Rectal smooth muscle tissue (tissue), 1 donor: ENCODE data around the gene CLDN19.

ENCODE experiments used
- H3K27ac ChIP-seq: one replicate; pipeline ENCODE4 v1.7.0; 2013; ENCODE audit warnings: low read depth, low read length, inconsistent platforms
- H3K27me3 ChIP-seq: one replicate; pipeline ENCODE4 v1.7.0; 2013; ENCODE audit warnings: low read length; ENCODE audit not compliant: control insufficient read depth, insufficient read depth
- H3K36me3 ChIP-seq: one replicate; pipeline ENCODE4 v1.7.0; 2013; ENCODE audit warnings: low read length; ENCODE audit not compliant: control insufficient read depth, insufficient read depth
- H3K4me1 ChIP-seq: one replicate; pipeline ENCODE4 v1.7.0; 2013; ENCODE audit warnings: low read length; ENCODE audit not compliant: control insufficient read depth, insufficient read depth
- H3K4me3 ChIP-seq: one replicate; pipeline ENCODE4 v1.7.0; 2013; ENCODE audit warnings: low read length
- H3K9ac ChIP-seq: one replicate; pipeline ENCODE4 v1.7.0; 2013; ENCODE audit warnings: low read length

CLDN19 gene

DNA sequence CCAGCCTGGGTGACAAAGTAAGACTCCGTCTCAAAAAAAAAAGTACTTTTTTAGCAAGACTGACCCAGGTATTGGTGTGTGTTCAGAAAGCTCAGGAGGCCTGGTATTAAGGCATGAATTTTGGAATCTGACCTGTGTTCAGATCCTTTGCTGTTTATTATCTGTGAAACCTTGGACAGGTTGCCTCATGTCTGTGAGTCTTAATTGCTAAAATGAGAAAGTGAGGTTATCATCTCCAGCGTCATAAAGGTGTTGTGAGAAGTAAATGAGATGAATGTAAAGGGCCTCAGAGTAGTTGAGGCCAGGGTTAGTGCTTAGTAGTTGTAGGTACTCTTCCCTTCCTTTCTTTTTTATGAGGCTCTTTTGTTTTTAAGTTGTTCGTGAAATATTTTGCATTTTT is 29.8 kb upstream of the CLDN19 start:
- Histone ChIP-seq H3K4me3 (no peak overlapping the region), H3K9ac (no peak overlapping the region), H3K4me1 (peaks cover 12% of the 10 kb centered on the region), H3K27ac (no peak overlapping the region), H3K27me3 (no peaks in the 10 kb centered on the region), H3K36me3 (no peaks in the 10 kb centered on the region)

DNA sequence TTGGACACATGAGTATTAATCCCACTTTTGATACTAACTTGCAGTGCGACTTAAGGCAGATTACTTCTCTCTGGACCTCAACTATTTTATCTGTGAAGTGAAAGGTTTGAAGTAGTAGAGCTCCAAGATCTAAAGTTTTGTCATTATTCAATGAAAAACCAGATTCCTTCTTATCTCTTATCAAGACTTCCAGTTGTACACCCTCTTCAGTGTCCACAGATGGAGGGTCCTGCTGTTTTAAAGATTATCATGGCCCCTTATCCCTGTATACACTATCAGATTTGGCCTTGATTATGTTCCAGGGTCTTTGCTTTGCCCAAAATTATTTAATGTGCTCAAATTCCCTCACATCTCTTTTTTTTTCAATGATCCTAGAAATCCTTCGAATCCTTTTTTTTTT is 28.1 kb upstream of the CLDN19 start:
- H3K4me3 ChIP-seq: peak overlapping the region; percentile 92
- H3K9ac ChIP-seq: no peak overlapping the region
- H3K27ac ChIP-seq: no peak overlapping the region
- H3K4me1 ChIP-seq: peaks cover 12% of the 10 kb centered on the region
- H3K27me3 ChIP-seq: no peaks in the 10 kb centered on the region
- no peaks in the 10 kb centered on the region for H3K36me3 ChIP-seq

DNA sequence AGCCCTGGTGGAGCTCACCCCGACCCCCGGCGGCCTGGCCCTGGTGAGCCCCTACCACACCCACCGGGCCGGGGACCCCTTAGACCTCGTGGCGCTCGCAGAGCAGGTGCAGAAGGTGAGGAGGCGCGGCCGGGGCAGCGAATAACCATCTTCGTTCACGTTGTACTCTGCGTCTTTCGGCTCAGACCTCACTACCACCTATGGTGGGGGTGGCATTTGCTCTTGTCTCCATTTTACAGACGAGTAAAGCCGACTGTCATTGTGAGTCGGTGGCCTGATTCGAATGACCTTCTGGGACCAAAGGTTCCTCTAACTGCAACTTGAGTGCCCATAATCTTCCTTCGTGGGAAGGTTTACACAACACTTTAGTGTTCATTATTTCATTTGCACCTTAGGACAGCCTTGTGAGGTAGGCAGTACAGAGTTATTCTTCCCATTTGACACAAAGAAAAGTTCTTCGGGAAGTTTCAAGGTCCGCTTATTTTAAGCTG is 27.5 kb upstream of the CLDN19 start:
- peak overlapping the region; percentile 81 for H3K27ac ChIP-seq
- peak overlapping the region; percentile 92 for H3K4me3 ChIP-seq
- H3K27me3 ChIP-seq: no peaks in the 10 kb centered on the region
- peaks cover 12% of the 10 kb centered on the region for H3K4me1 ChIP-seq
- no peaks in the 10 kb centered on the region for H3K36me3 ChIP-seq
- H3K9ac ChIP-seq: peak overlapping the region; percentile 60

DNA sequence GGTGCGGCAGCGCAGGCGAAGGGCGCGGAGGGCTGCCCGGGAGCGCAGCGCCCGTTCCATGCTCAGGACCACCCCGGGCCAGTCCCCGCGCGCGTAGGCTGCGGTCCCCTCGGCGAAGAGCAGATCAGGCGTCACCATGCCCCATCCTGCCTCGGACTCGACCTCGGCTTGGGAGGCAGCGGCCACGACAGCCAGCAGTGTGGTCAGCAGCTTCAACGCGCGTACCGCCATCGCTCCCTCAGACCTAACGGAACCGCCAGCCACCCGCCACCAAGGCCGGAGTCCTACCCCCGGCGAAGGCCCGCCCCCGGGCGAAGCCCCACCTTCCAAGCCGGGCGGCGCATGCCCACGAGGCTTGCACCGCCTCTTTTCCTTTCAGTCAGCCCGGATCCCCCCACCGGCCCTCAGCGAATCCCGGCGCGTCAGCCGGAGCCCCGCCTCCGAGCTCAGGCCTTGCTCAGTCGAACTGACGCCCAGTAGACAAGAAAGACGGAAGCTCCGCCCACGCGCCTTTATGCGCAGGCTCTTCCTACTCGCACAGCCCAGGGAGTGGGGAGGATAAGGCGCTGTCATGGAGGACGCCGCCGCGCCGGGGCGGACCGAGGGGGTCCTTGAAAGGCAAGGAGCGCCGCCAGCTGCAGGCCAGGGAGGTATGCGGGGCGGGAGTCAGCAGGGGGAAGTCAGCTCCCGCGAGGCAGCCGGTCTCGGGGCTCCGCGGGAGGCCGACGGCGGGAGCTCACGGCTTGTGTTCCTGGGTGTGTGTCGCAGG is 26.9 kb upstream of the CLDN19 start, which contains the start of the genes C1orf50 and P3H1:
C1orf50 (plus strand) TSS at position 509 of the 769 bp plus-strand sequence; CDS start at position 572, 63 bp downstream.
P3H1 (minus strand) TSS at position 288 of the 769 bp plus-strand sequence; CDS start at position 231, 57 bp downstream.
- peak within 1 kb of the TSS; percentile 99 for H3K4me3 ChIP-seq
- peak within 1 kb of the TSS; percentile 92 for H3K27ac ChIP-seq
- no peaks in the 10 kb centered on the region for H3K36me3 ChIP-seq
- peak within 1 kb of the TSS; percentile 83 for H3K9ac ChIP-seq
- H3K4me1 ChIP-seq: peaks cover 12% of the 10 kb centered on the region
- no peaks in the 10 kb centered on the region for H3K27me3 ChIP-seq

DNA sequence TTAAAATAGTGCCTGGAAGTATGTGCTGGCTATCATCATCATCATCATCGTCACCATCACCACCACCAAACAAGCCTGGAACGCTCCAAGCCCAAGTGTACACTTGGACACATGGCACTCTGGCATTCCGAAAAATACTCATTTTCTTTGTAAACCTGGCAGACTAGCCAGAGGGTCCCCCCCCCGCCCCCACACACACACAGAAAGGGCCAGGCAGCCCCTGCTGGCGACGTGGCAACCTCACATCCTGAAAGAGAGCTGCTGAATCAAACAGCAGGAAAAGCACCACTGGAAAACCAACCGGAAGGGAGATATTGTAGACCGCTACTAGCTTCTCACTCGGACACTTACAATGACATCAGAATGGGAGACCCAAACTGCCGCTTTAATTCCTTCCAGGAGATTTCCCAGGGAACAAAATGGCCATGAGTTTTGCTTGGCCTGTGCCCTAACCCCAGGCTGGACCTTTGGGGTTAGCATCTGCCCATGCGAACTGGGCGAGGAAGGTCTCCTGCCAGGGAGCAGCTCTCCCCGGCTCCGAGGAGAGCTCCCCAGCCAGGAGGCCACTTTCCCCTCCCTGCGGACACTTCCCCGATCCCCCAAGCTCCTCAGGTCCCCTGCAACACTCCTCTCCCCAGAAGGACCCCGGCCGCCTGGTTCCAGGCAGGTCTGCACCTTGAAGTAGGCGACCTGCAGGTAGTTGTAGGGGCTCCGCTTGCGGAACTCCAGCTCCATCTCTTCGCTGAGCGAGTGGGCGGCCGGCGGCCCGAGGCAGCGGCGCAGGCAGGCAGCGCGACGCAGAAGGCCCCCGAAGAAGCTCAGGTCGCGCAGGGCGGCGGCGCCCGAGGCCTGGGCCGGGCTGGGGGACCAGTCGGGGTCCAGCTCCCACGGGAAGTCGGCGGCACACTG is 26.1 kb upstream of the CLDN19 start:
- Histone ChIP-seq H3K9ac (peak overlapping the region; percentile 83), H3K36me3 (no peaks in the 10 kb centered on the region), H3K4me1 (peaks cover 12% of the 10 kb centered on the region), H3K27ac (peak overlapping the region; percentile 92), H3K27me3 (no peaks in the 10 kb centered on the region), H3K4me3 (peak overlapping the region; percentile 99)

DNA sequence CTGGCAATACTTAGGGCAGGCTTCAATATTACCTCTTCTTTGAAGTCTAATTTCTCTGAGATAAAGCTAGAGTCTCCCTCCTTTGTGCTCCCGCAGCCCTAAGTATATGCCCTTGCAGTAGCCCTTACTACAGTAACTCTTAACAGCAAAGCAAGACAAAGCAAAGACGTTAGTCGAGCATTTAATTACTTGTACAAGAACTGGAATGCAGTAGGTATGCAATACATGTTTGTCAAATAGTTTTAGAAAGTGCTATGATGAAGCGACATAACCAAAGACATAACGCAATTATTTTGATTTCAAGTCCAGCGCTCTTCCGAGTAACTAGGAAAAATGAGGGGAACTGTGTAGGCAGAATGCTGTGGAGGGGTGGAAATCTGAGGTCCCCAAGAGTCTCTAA is 25.2 kb upstream of the CLDN19 start:
- Histone ChIP-seq H3K36me3 (no peaks in the 10 kb centered on the region), H3K9ac (peak overlapping the region; percentile 29), H3K4me1 (peaks cover 12% of the 10 kb centered on the region), H3K27ac (no peak overlapping the region), H3K4me3 (peak overlapping the region; percentile 99), H3K27me3 (no peaks in the 10 kb centered on the region)

DNA sequence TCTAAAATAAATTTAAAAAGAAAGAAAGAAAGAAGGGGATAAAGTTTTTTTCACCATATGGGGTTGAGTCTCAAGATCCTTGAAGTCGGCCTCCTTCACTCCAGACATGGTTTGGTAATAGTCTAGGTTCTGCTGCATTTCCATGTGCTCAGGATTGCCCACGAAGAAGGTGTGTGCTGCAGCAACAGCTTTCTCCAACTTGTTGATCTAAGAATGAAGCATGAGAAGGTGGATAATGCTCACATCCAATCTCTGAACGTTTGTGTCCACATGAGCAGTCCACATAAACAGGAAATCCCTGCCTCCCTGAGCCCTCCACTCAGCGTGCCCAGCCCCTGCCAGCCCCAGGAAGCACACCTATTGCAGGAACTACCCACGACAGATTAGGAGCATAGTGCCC is 22.2 kb upstream of the CLDN19 start:
- no peak overlapping the region for H3K27ac ChIP-seq
- H3K4me3 ChIP-seq: no peak overlapping the region
- H3K36me3 ChIP-seq: peaks cover 13% of the 10 kb centered on the region
- peaks cover 4% of the 10 kb centered on the region for H3K4me1 ChIP-seq
- no peaks in the 10 kb centered on the region for H3K27me3 ChIP-seq
- H3K9ac ChIP-seq: no peak overlapping the region

DNA sequence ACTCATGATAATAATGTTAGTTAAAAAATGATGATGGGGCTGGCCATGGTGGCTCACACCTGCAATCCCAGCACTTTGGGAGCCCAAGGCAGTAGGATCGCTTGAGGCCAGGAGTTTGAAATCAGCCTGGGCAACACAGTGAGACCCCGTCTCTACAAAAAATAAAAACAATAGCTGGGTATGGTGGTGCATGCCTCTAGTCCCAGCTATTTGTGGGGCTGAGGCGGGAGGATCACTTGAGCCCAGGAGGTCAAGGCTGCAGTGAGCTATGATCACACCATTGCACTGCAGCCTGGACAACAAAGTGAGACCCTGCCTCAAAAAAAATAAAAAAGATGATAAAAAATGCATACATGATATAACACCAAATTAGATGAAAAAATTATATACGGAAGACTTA is 21.5 kb upstream of the CLDN19 start:
- Histone ChIP-seq H3K9ac (no peak overlapping the region), H3K4me1 (peaks cover 4% of the 10 kb centered on the region), H3K27me3 (no peaks in the 10 kb centered on the region), H3K36me3 (peaks cover 13% of the 10 kb centered on the region), H3K4me3 (no peak overlapping the region), H3K27ac (no peak overlapping the region)

DNA sequence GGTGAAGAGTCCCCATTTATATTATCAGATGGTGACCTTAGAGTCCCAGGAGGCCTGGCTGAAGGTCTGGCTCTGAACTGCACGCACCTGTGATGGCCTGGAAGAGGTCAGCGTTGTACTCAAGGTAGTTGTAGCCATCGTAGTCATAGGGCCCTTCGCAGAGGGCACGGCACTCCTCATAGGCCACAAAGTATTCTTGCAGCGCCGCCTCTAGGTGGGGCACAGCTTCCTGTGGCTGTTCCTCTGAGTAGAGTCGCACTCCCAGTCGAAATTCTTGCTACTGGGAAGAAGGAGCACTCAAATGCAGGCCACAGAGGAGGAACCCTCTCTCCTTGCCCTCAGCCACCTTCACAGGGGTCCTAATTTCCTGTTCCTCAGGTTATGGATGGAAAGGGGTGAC is 19.1 kb upstream of the CLDN19 start:
- H3K27me3 ChIP-seq: no peaks in the 10 kb centered on the region
- H3K4me1 ChIP-seq: no peaks in the 10 kb centered on the region
- H3K36me3 ChIP-seq: peaks cover 23% of the 10 kb centered on the region
- no peak overlapping the region for H3K27ac ChIP-seq
- H3K9ac ChIP-seq: no peak overlapping the region
- H3K4me3 ChIP-seq: no peak overlapping the region

DNA sequence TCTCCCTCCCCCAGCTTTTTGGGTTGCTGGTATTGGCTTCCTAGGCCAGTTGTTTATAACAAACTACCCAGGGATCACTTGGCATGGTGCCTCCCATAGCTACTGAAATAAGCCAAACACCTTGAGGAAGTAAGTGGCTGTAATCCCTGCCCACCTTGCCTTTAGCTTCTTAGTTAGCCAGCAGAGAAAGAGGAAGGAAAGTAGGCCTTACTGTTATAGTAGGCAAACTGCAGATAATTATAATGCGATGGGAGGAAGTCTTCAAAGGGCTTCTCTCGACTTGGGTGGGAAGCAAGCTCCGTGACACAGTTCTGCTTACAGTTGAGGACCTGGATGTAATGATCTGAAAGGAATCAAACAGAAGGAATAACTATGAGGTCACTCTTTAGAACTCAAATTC is 18.6 kb upstream of the CLDN19 start:
- H3K27me3 ChIP-seq: no peaks in the 10 kb centered on the region
- H3K4me3 ChIP-seq: no peak overlapping the region
- H3K9ac ChIP-seq: no peak overlapping the region
- H3K36me3 ChIP-seq: peaks cover 23% of the 10 kb centered on the region
- H3K4me1 ChIP-seq: no peaks in the 10 kb centered on the region
- H3K27ac ChIP-seq: no peak overlapping the region

DNA sequence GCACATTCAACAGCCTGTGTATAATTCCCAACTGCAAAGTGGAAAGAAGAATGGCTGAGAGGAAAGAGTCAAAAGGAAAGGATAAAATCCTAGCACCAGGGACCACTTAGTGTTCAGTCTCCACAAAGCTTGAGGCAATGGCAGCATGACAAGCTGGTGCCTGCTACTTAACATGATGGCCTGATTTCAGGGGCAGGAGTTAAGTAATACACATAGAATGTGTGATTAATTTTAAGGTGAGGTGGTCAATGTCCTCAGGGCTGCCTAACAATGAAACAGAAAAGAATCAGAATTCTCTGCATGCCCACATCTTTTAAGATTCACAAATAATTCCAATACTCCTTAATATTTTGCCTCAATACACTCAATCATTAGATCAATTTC is 17.8 kb upstream of the CLDN19 start:
- Histone ChIP-seq H3K4me1 (no peaks in the 10 kb centered on the region), H3K36me3 (peaks cover 23% of the 10 kb centered on the region), H3K9ac (no peak overlapping the region), H3K27ac (no peak overlapping the region), H3K27me3 (no peaks in the 10 kb centered on the region), H3K4me3 (no peak overlapping the region)
